Upper lobe of left lung (tissue), 4 donors: Measurements from ENCODE around the gene LSM3.

Experiments used
- CTCF ChIP-seq, 6 experiments: fragments of 450-650 bp in 4 of 6; fragments of 200-600 bp in 2 of 6; sonication (generic) in 2 of 6; IDR thresholded peaks; one replicate each; pipeline ENCODE4 v1.5.1; 2016 to 2019; ENCODE audit warnings: antibody characterized with exemption in 6 of 6
- POLR2A ChIP-seq, 4 donors: fragments of 450-650 bp; IDR thresholded peaks; one replicate each; pipeline ENCODE4 v1.5.1; 2016 to 2017; ENCODE audit warnings: antibody characterized with exemption in 4 of 4, mild to moderate bottlenecking in 2 of 4
- POLR2AphosphoS5 ChIP-seq, 2 donors: sonication (generic); formaldehyde crosslinking; IDR thresholded peaks; one replicate each; pipeline ENCODE4 v1.5.1; 2017; ENCODE audit warnings: antibody characterized with exemption in 2 of 2

- TF ChIP-seq POLR2A (IDR thresholded peaks at IDR 0.05) (no peak), CTCF (IDR thresholded peaks at IDR 0.05) (no peak), POLR2AphosphoS5 (IDR thresholded peaks at IDR 0.05) (no peak)
Measured at GRCh38 chr3:14153663-14154062, 25.0 kb upstream of the LSM3 start.
